HG03558 (cell line): ENCODE measurements around the gene MAST4.
"Not testable (repeated sequence)": the region's sequence is repeated elsewhere in the genome, so short reads cannot be mapped to it uniquely, and the experiment has no call there.

Experiments used
- ATAC-seq: cut with Tn5 transposase; IDR thresholded peaks from one replicate; pipeline ENCODE4 v1.9.1; 2021; ENCODE audit warnings: moderate number of reproducible peaks; ENCODE audit not compliant: unreplicated experiment; ENCODE audit errors: extremely low read depth

Gene MAST4

DNA sequence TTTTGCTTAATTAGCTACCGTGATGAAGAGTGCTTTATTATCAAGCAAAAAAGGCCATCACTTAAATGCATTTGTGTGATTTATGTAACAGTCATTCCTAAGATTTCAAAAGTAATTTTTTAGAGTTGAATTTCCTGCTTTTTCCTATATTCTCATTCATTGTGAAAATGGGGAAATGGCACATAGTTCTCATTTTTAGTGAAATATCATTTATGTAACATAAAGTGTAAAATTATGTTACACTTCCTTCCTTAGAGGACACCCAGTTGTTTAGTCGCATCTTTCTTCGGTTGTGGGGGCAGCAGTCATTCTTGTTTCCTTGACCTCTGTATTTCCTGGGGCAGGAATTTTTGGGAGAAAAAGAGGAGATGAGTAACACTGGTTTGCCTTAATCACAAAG lies 142.8 kb downstream of the MAST4 start:
- ATAC-seq, result no peak

DNA sequence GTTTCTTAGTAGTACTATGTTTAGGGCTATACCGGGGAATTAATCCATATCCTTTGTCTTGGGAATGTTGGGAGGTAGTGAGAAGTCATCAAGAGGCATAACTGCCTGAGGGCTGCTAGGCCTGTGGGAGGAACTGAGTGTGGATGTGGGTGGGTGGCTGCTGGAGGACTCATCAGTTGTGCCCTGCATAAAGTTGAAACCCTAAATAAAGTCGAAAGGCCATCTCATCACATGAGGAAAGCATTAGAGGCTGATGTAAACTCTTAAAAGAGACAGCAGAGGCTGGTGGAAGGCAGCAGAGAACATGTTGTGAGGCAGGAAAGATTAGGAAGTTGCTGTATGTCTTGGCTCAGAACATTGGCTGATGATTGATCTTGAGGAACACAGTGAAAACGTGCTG lies 143.8 kb downstream of the MAST4 start:
- no peak for ATAC-seq

DNA sequence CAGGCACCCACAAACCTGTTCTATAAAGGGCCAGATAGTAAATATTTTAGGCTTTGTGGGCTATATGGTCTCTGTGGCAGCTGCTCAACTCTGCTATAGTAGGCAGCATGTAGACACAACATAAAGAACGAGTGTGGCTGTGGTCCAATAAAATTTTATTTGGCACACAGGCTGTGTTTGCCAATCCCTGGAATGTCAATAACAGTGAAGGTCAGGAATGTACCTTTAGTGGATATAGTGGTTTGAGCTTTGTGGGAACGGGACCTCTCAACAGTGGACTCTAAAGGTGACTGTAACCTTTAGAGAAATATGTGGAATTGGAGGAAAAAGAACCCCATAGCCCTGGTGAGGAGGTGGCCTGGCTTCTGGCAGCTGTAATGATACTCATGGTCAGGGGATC lies 145.2 kb downstream of the MAST4 start:
- no peak for ATAC-seq

DNA sequence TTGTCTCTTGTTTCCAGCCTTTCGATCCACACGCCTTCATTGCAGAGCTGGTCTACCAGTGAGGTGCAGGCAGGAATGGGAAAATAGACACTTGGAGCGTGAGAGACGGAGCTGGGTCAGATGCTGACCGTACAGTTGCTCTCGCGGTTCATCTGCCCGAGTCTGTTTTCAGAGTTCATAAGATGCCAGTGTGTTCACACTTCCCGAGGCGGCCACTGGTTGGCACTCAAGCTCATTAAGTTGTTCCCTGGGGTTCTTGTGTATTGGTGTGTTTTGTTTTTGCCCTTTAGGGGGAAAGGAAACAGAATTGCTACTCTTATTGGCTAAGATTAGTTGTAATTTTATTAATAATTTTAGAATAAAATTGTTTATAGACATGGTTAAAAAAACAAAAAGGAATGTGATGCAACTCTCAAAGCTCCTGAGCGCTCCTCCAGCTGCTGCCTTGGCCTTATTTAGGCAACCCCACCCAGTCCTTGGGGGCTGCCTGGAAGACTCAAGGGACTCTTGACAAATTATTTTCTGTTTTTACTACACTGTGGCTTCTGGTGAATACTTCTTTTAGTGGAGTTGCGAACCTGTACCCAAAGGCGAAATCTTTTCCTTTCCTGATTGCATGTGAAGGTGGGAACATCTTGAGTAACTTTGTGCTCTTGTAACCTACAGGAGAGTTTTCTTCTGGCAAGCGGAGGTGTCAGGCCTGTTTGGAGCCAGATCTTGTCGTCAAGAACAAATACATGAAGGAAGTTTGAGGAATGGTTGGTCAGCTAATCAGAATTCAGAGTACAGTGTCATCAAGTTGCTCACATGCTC lies 146.1 kb downstream of the MAST4 start:
- no peak for ATAC-seq

DNA sequence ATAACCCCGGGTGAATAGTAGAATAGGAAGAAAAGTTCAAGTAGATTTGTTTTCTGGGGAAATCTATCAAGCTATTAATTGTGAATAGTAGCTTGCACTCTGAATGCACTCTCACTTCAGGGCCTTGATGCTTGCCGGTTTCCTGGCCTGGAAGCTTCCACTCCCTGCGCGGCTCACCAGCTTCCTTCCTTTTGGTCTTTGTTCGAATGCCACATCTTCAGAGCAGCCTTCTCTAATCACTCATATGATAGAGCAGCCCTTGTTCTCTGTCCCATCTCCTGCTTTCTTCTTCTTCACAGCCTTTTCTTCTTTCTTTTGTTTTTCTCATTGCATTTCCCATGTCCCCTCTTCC lies 146.7 kb downstream of the MAST4 start:
- ATAC-seq, result no peak

DNA sequence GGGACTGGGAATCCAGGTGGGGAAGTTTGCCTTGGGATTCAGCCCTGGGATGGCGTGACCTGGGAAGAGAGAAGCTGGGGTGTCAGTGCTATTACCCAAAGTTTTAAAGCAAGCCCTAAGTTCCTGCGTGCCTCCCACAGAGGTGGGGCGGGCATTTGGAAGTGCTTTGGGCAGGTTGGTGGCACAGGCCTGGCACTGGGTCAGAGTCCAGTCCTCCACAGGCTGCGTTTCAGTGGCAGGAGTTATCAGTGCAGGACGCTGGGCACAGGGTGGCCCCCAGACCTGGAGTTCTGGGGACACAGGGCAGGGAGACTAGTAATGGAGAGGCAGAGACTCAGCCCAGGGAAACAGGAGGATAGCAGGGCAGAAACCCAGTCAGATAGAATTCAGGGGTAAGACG lies 147.2 kb downstream of the MAST4 start:
- no peak for ATAC-seq

DNA sequence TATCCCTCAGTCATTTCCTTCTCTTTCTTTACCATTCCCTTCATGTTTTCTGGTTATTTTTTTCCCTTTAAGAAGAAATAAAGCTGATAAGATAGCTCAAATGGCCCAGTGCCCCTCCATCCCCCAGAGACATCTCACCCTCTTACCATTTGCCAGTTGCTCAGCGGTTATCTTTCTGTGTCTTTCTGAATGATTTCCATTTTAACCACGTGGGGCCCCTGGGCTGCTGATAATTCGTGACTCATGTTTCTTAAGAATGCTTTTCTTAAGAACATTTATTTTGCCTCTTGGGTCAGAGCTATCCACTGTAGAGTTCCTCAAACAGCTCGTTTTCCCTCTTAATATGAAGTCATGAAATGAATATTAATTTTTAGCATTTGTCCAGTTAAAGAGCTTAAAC lies 147.8 kb downstream of the MAST4 start:
- no peak for ATAC-seq

DNA sequence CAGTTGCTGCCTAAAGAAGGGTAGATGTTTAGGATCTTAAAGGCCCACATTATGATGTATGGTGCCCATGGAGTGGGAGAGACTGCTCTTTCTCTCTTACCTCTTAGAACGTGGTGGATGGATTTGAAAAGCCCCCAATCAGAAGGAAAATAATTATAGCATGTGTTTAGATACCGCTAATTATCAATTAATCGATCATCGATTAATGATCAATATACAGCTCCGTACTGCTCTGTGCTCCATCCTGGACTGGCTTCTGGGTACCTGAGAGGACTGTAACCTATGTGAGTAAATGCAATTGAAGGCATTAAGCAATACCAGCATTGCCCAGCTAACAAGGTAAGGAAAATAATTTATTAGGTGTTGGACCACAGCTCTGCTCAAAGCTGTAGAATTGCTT lies 149.1 kb downstream of the MAST4 start:
- no peak for ATAC-seq

DNA sequence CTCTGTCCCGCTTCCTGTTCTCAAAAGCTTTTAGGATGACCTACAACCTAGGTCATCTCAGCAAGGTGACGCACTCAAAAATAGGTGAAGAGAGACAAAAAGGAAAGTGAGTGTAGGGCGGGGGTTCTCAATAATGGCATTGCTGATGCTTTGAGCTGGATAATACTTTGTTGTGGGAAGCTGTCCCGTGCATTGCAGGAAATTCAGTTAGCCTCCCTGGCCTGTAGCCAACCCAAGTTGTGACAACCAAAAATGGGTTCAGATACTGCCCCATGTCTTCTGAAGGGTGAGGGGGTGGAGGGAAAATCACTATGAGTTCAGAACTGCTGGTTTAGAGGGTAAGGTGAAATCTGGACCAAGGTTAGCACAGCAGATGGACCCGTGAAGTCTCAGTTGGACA lies 151.4 kb downstream of the MAST4 start:
- ATAC-seq, result no peak

DNA sequence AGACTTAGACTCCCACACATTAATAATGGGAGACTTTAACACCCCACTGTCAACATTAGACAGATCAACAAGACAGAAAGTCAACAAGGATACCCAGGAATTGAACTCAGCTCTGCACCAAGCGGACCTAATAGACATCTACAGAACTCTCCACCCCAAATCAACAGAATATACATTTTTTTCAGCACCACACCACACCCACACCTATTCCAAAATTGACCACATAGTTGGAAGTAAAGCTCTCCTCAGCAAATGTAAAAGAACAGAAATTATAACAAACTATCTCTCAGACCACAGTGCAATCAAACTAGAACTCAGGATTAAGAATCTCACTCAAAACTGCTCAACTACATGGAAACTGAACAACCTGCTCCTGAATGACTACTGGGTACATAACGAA lies 156.5 kb downstream of the MAST4 start:
- ATAC-seq, result not testable (repeated sequence)

DNA sequence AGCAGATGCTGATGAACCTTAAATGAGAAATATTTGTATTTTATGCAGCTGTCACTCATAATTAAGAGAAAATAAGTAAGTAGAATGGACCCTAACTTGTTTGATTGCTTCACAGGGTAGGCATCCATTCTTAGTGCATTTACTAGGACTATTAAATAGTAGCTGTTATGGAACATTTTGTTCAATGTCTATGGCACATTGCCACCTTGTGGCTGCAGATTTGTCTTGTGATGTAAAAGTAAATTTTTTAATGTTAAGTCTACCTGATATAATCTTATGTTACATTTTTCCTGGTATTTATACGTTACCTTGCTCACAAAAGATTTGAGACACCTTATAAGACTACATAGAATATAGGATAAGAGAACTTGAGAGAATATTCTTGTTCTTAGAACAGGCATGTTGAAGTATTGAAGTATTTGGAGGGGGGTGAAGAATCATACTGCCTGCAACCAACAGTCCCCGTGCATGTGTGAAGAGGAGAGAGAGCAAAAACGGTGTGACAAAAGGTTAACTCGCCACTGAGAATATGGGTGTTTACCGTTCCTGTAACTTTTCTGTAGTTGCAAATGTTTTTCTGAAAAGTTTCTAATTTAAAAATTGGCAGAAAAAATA lies 161.1 kb downstream of the MAST4 start:
- no peak for ATAC-seq

DNA sequence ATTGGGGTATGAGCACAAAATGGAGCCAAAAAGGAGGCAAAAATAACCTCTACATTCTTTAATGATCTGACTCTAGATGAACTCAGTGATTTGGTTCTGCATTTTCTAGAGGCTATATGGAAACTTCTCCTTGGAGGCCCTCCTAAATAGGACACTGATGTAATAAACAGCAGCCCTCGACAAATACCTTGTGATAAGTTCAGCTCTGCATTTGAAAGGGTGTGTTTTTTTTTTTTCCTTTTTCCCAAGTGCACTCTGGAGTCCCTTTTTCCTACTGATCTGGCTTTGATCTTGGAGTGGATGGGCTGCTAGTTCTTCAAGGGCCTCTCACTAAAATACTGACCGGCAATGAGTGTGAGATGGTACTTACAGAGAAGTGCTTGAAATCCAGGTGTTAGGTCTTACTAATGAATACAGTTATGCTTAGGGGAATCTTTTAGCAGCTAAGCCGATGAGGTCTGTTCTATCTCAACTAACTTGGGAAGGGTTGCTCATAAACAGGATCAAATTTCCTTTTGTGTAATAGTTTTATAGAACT lies 161.7 kb downstream of the MAST4 start:
- no peak for ATAC-seq

DNA sequence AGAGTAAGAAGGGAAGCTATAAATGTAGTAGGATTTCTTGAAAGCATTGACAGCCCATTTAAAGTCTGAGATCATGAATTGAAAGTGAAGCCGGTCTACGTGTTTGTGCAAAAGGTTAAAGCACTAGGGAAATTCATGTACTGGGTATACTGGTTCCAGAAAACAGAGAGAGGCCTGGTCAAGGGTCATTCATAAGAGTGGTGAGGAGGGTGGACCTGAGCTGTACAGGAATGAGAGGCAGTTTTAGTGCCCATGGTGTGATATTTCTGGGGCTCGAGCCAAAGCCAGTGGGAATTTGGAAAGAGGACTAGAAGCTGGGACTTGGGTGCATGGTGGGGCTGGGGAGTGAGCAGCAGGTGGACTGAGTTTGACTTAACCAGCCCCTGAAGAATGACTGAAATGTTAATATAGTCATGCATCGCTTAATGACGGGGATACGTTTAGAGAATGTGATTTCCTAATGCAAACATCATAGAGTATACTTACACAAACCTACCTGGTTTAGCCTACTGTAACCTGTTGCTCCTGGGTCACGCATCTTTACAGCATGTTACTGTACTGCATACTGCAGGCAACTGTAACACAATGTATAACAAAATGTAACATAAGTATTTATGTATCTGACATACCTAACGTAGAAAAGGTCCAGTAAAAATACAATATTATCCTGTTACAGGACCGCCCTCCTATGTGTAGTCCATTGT lies 173.0 kb downstream of the MAST4 start:
- ATAC-seq, result no peak

DNA sequence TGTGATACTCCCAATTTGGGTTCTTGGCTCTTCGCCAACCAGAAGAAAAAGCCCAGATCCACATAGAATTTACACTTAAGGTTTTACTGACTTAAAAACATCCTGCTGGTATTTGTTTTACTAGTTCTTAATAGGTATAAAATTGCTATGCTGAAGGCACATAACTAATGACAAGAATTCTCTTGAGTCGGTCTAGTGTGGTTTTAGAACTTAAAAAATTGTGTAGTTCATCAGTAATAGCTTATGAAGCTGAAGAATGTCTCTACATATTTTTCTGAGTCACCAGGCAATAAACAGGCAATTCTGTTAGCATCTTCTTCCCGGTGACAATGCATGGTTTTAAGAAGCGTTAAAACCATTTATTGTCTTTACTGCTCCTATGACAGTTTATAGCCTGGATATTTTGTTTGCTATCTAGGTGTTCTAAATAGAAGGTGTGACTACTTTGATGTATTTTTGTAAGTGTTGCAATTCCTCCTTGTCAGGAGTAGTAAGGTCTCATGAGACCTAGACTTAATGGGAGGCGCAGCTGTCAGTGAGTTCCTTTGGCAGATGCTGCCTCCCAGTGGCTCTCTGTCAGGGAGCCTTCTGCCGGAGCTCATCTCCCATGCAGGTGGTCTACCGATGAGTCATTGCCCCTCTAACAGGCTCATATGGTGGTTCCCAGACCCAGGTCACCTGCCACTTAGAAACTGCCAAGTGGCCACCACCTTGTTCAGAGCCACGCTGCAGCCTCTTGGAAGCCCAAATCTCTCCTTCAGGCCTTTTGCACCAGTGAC lies 173.8 kb downstream of the MAST4 start:
- ATAC-seq, result no peak

DNA sequence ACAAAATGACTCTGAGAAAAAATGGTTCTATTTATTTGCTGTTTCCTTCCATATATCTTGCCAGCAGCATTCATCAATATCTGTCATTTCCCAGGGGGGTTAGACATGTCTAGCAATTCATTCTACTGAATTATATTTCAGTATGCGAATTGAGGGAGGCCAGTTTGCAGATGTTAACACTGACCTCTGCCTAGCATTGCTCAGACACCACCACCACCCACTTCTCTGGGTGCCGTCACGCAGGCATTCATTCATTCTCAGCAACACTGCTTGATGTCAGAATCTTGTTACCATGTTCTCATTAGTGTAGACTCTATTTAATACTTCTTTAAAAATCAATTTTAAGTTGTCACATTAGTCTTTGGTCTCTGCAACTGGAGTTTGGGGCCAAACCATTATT lies 181.7 kb downstream of the MAST4 start:
- ATAC-seq, result no peak

DNA sequence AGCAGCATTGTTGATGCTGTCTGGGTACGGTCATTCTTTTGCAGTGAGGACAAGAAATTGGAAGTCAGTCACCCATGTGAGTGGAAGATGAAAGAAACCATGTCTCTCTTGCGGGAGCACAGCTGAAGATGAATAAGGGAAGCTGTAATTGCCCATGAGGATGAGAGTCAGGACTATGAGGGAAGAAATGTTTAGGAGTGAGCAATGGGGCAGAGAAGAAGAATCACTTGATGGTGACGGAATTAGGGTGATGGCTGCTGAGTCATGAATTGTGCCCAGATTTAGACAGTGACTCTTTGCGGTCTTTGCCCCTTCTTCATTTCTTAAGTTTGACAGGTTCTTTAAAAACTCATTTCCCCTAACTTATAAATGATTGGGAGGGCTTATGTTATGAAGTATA lies 183.3 kb downstream of the MAST4 start:
- no peak for ATAC-seq

DNA sequence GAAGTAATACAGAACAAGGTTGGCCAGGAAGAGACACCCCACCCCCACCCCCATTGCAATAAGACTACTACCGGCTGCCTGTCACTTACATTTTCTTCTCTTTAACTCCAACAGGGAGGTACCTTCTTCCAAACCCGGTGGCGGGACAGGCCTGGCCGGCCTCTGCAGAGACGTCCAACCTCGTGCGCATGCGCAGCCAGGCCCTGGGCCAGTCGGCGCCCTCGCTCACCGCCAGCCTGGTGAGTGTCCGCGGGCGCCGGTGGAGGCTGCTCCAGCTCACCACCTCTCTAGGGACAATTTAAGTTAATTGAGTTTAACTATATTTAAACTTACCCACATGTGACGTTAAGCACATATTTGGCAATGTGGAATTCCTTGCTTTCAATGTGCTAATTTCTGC lies 192.4 kb downstream of the MAST4 start:
- no peak for ATAC-seq

DNA sequence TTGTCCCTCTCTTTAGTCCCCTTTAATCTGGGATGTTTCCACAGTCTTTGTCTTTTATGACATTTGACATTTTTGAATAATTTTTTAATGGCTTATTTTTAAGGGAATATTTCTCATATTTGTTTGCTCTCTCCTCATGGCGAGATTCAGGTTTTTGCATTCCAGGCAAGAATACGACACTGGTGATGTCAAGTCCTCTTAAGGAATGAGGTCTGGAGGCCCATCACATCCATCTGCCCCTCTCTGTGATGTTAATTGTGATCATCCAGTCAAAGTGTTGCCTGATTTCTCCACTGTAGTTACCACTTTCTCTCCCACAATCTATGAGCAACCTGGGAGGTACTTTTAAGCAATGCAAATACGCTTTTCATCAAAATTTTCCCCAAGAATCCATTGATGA lies 193.2 kb downstream of the MAST4 start:
- ATAC-seq, result no peak

DNA sequence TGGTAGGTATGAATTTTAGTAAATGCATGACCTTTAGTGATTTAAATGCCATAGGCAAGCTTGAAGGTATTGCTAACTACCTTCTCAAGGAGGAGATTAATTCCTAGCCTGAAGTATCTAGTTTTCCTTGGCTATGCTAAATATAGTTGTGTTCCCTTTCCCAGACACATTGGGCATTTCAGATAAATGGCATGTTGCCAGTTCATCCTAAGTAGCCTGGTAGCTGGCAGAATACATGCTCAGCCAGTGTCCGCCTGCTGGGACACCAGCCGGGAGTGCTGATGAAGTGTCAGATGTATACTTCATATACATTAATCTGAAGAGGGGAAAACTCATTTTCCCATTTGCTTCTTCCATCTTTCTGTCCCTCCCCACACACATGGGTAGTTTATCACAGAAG lies 196.9 kb downstream of the MAST4 start:
- no peak for ATAC-seq

DNA sequence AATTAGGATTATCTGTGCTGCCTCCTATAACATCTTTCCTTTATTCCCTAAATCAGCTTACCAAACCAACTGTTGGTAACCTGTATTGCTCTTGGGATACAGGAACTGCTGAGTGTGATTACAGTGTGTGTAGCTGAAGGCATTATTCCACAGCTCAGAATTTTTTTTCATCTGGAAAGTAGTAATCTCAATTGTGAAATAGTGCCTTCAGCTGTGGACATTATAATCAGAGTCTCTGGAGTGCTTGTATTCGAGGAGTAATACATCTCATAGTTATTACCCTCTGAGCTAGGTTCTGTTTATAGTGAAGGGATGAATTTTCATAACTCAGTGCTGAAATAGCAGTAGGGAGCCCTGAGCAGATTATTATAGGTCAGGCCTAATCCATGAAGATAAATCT lies 199.5 kb downstream of the MAST4 start:
- no peak for ATAC-seq
